Choroid plexus epithelial cell (primary cell): Measurements from ENCODE around the gene TSPEAR.
"Not testable (repeated sequence)": the region's sequence is repeated elsewhere in the genome, so short reads cannot be mapped to it uniquely, and the experiment has no call there.

Experiments used
- DNase-seq: peaks from one replicate; pipeline ENCODE4 v3.0.0-alpha.2; 2010; ENCODE audit warnings: low read depth
- H3K4me3 ChIP-seq: 2 replicates; pipeline ENCODE4 v1.5.1; 2011; ENCODE audit warnings: low read depth, mild to moderate bottlenecking, control low read depth, low read length, moderate library complexity
- CTCF ChIP-seq: conservative IDR thresholded peaks from 2 replicates; pipeline ENCODE4 v1.5.1; 2011; ENCODE audit warnings: low read depth, mild to moderate bottlenecking, control low read depth, inconsistent platforms, low read length, moderate library complexity

Gene TSPEAR

GRCh38 chr21:44566403-44566802, 145.0 kb downstream of the TSPEAR start:
- no peak for DNase-seq
- H3K4me3 ChIP-seq, result no peak overlapping the region
- TF ChIP-seq CTCF, result no peak

- H3K4me3 ChIP-seq, result no peak overlapping the region
- no peak for DNase-seq
- TF ChIP-seq CTCF, result no peak
Measured at GRCh38 chr21:44564886-44565598, 146.3 kb downstream of the TSPEAR start.

GRCh38 chr21:44564099-44564498, 147.3 kb downstream of the TSPEAR start:
- no peak for DNase-seq
- no peak overlapping the region for H3K4me3 ChIP-seq
- no peak for TF ChIP-seq CTCF

- TF ChIP-seq CTCF, result no peak
- DNase-seq, result no peak
- H3K4me3 ChIP-seq, result no peak within 1 kb of the TSS
Measured at GRCh38 chr21:44558695-44559094, 152.7 kb downstream of the TSPEAR start, which contains the start of gene KRTAP10-3. Gene KRTAP10-3, minus strand, starts transcription at chr21:44558795. Its CDS starts 80 bp downstream, at chr21:44558715.

- DNase-seq, H3K4me3 ChIP-seq: not testable (repeated sequence)
Measured at GRCh38 chr21:44558329-44558675, 153.1 kb downstream of the TSPEAR start.

- no peak overlapping the region for H3K4me3 ChIP-seq
- DNase-seq, result no peak
- no peak for TF ChIP-seq CTCF
Measured at GRCh38 chr21:44557491-44558328, 153.7 kb downstream of the TSPEAR start.

- no peak for TF ChIP-seq CTCF
- no peak for DNase-seq
- no peak overlapping the region for H3K4me3 ChIP-seq
Measured at GRCh38 chr21:44556879-44557278, 154.5 kb downstream of the TSPEAR start.
